Hematopoietic multipotent progenitor cell treated with erythropoietin and hydrocortisone succinate and interleukin-3 and kit ligand, for 4 days (in vitro differentiated cells): ENCODE measurements around the gene HSD3B7.
"Not testable (repeated sequence)": the region's sequence is repeated elsewhere in the genome, so short reads cannot be mapped to it uniquely, and the experiment has no call there.

Source experiments
- DNase-seq: peaks from one replicate; pipeline ENCODE4 v3.0.0-alpha.2; 2015

The HSD3B7 gene

GRCh38 chr16:30984669-30985400, at the start of gene HSD3B7:
HSD3B7 (plus strand) TSS chr16:30985207; CDS start chr16:30985659, 452 bp downstream.
- DNase-seq: peak; percentile 90

GRCh38 chr16:30937692-30938091, 47.3 kb upstream of the HSD3B7 start:
- peak; percentile 33 for DNase-seq

- not testable (repeated sequence) for DNase-seq
Measured at GRCh38 chr16:30939571-30939970, 45.4 kb upstream of the HSD3B7 start.

- peak; percentile 91 for DNase-seq
Measured at GRCh38 chr16:30941600-30942425, 43.2 kb upstream of the HSD3B7 start.

- DNase-seq: no peak
Measured at GRCh38 chr16:30942426-30942806, 42.6 kb upstream of the HSD3B7 start.

- DNase-seq: no peak
Measured at GRCh38 chr16:30944352-30944751, 40.7 kb upstream of the HSD3B7 start.

GRCh38 chr16:30946671-30947540, 38.1 kb upstream of the HSD3B7 start:
- DNase-seq: no peak

GRCh38 chr16:30947541-30947858, 37.5 kb upstream of the HSD3B7 start:
- no peak for DNase-seq

- DNase-seq: peak; percentile 87
Measured at GRCh38 chr16:30947859-30948666, 36.9 kb upstream of the HSD3B7 start.

- DNase-seq: peak; percentile 92
Measured at GRCh38 chr16:30948667-30949649, 36.0 kb upstream of the HSD3B7 start, which contains the start of gene ORAI3. ORAI3 (plus strand) TSS chr16:30949068; CDS start chr16:30949290, 222 bp downstream.

GRCh38 chr16:30949650-30950515, 35.1 kb upstream of the HSD3B7 start:
- DNase-seq: peak; percentile 94

GRCh38 chr16:30950516-30951065, 34.4 kb upstream of the HSD3B7 start:
- DNase-seq: no peak

GRCh38 chr16:30951193-30951592, 33.8 kb upstream of the HSD3B7 start:
- DNase-seq: no peak

- no peak for DNase-seq
Measured at GRCh38 chr16:30951750-30952149, 33.3 kb upstream of the HSD3B7 start.

- no peak for DNase-seq
Measured at GRCh38 chr16:30953111-30953510, 31.9 kb upstream of the HSD3B7 start.

- peak; percentile 93 for DNase-seq
Measured at GRCh38 chr16:30953511-30954124, 31.4 kb upstream of the HSD3B7 start.

- DNase-seq: no peak
Measured at GRCh38 chr16:30954993-30955392, 30.0 kb upstream of the HSD3B7 start.

GRCh38 chr16:30956601-30957455, 28.2 kb upstream of the HSD3B7 start:
- peak; percentile 95 for DNase-seq
